Activated CD4-positive, alpha-beta memory T cell treated with anti-CD3 and anti-CD28 coated beads for 36 hours (primary cell): ENCODE measurements around the gene OR1J1. TPM values are rescaled to one million over a fixed set of nuclear protein-coding genes. Genes with fewer than 3 reads are reported as not detected.

Experiments used
- CTCF ChIA-PET: fragments of 350-600 bp; sonication (Branson Sonifier 250); formaldehyde crosslinking; loops from one replicate; lab custom pipeline; 2021; ENCODE audit warnings: antibody characterized with exemption, inconsistent platforms; lab: Charles Lee
- POLR2A ChIA-PET: fragments of 350-600 bp; sonication (Branson Sonifier 250); formaldehyde crosslinking; loops from one replicate; lab custom pipeline; 2021; ENCODE audit warnings: antibody characterized with exemption; lab: Charles Lee
- DNase-seq: peaks from one replicate; pipeline ENCODE4 v3.0.0-alpha.2; 2020
- H3K27ac Mint-ChIP-seq: one replicate; pipeline ENCODE4 v1.8.0; 2021; ENCODE audit warnings: mixed read lengths
- H3K27me3 Mint-ChIP-seq: one replicate; pipeline ENCODE4 v1.8.0; 2021; ENCODE audit warnings: mixed read lengths
- H3K36me3 Mint-ChIP-seq: one replicate; pipeline ENCODE4 v1.8.0; 2021; ENCODE audit warnings: mixed read lengths
- H3K4me1 Mint-ChIP-seq: one replicate; pipeline ENCODE4 v1.8.0; 2021; ENCODE audit warnings: low read depth, mixed read lengths
- H3K4me3 Mint-ChIP-seq: one replicate; pipeline ENCODE4 v1.8.0; 2021; ENCODE audit warnings: mild to moderate bottlenecking, mixed read lengths
- H3K9me3 Mint-ChIP-seq: one replicate; pipeline ENCODE4 v1.8.0; 2021; ENCODE audit warnings: mixed read lengths
- intact Hi-C: fragments of 100-400 bp; cut with micrococcal nuclease; formaldehyde crosslinking; loops from one replicate; pipeline ENCODE4 v1.15.1; 2023
- total RNA-seq, 2 experiments: library from RNA; stranded (reverse); gene quantifications; one replicate each; pipeline ENCODE4 v1.2.3, GENCODE V29; 2021

Gene OR1J1
- total RNA-seq, 2 experiments from 2014 or later: not detected

DNA sequence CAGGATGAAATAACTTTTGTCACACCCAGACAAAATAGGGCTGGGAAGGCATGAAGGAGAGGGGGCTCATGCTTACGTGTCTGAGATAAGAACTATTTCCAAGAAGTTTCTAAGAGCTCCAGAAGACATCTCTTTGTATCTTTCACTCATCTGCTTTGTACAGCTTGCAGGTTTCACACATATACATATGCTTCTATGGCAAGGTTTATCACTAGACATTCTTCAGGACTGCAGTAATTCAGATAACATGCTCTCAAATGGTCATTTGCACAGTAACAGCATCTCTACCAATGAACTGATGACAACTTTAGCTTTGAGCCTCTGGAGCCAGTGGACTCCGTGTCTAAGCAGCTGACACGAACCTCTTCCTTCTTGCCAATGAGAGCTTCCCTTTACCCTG is 3.2 kb downstream of the OR1J1 start:
- POLR2A ChIA-PET: no interaction called here
- Mint-ChIP-seq H3K4me1 (no peaks in the 10 kb centered on the region), H3K27me3 (peaks cover 21% of the 10 kb centered on the region), H3K4me3 (no peak overlapping the region), H3K27ac (no peak overlapping the region), H3K36me3 (no peaks in the 10 kb centered on the region), H3K9me3 (no peaks in the 10 kb centered on the region)
- intact Hi-C loops: no loop called here
- CTCF ChIA-PET: interaction anchor here (0.7 kb wide), 1 partner anchor 633 kb away, joined by 6 read pairs; no protein-coding TSS in a partner anchor
- DNase-seq: no peak

- no peak overlapping the region for H3K4me3 Mint-ChIP-seq
- H3K27me3 Mint-ChIP-seq: peaks cover 9% of the 10 kb centered on the region
- no peaks in the 10 kb centered on the region for H3K36me3 Mint-ChIP-seq
- ChIA-PET POLR2A (no interaction called here), CTCF (no interaction called here)
- no peaks in the 10 kb centered on the region for H3K9me3 Mint-ChIP-seq
- peaks cover 10% of the 10 kb centered on the region for H3K4me1 Mint-ChIP-seq
- intact Hi-C loops: loop anchor here (5.0 kb wide), 1 partner anchor 884 kb away; no protein-coding TSS in a partner anchor
- no peak overlapping the region for H3K27ac Mint-ChIP-seq
- DNase-seq: no peak
These were observed 9.0 kb downstream of the OR1J1 start for GRCh38 chr9:122468735-122469134.

DNA sequence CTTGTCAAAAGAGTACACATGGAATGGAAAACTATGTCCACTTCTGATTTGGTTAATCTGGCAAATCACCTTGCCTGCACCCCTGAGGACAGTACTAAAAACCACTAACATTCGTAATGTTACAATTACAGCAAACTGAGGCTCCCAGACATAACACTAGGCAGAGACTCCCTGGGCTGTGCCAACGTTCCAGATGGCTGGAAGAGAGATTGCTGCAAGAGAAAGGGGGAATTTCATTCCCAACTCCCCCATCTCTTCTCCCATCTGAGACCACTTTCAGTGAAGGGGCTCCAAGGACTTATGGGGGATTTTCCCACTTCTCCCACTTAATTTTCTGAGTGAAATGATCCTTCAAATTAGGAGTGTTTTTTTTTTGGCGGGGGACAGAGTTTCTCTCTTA is 11.3 kb downstream of the OR1J1 start:
- no peak overlapping the region for H3K4me3 Mint-ChIP-seq
- H3K36me3 Mint-ChIP-seq: no peaks in the 10 kb centered on the region
- DNase-seq: no peak
- no peak overlapping the region for H3K27ac Mint-ChIP-seq
- H3K9me3 Mint-ChIP-seq: no peaks in the 10 kb centered on the region
- ChIA-PET CTCF (no interaction called here), POLR2A (no interaction called here)
- H3K27me3 Mint-ChIP-seq: peaks cover 14% of the 10 kb centered on the region
- intact Hi-C loops: loop anchor here (5.0 kb wide), 1 partner anchor 886 kb away; no protein-coding TSS in a partner anchor
- peaks cover 10% of the 10 kb centered on the region for H3K4me1 Mint-ChIP-seq

DNA sequence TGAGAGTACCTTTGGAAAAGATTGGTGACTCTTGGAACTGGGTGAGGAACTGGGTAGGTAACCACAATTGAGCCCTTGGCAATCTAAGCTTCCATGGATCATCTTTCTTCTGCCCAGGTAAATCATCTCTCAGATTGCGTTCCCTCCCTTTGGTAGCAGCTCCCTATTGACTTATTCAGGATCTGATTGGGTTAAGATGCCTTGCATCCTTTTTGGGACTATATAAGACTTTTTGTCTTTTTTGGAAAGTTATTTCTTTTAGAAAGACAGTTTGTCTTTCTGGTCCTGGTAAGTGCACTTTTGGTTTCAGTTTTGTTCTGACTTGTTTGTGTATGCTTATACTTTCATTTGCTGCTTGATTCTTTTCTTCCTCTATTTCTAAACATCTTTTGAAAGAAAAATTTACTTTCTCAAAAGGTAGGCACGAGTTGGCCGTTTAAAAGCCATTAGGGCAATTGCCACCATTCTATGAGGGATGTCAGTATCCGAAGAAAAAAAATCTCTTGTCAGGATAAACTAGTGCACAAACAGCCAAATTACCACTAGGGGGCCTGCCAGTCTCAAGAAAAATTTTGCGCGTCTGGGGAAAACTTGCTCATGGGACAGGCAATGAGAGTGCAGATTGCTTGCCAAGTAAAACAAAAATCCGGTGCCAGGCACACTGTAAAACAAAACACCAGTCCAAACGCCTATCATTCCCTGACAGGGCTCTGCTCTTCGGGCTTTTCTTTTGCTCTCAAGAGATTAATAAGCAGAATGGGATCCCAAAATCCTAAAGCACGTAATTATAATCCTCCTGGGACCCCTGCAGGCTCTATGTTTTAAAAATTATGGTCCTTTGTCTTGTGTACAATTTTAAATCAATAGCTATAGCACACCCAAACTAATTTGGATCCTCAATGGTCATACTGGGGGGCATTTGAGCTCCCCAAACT is 12.8 kb downstream of the OR1J1 start:
- H3K4me1 Mint-ChIP-seq: peaks cover 10% of the 10 kb centered on the region
- peaks cover 25% of the 10 kb centered on the region for H3K27me3 Mint-ChIP-seq
- H3K36me3 Mint-ChIP-seq: no peaks in the 10 kb centered on the region
- ChIA-PET CTCF (interaction anchor here (0.9 to 4.6 kb wide), 10 partner anchors 9 to 370 kb away, joined by 3 to 27 read pairs (median 4); no protein-coding TSS in a partner anchor), POLR2A (interaction anchor here (1.3 kb wide), 1 partner anchor 342 kb away, joined by 3 read pairs; no protein-coding TSS in a partner anchor)
- DNase-seq: peak; percentile 75
- peaks cover 4% of the 10 kb centered on the region for H3K9me3 Mint-ChIP-seq
- peak overlapping the region; percentile 73 for H3K4me3 Mint-ChIP-seq
- intact Hi-C loops: loop anchor here (1.0 to 5.0 kb wide), 4 partner anchors 345 to 887 kb away; no protein-coding TSS in a partner anchor
- H3K27ac Mint-ChIP-seq: peak overlapping the region; percentile 39

- CTCF ChIA-PET: interaction anchor here (1.0 to 4.6 kb wide), 11 partner anchors 8 to 365 kb away, joined by 3 to 27 read pairs (median 3); no protein-coding TSS in a partner anchor
- intact Hi-C loops: loop anchor here (2.0 kb wide), 1 partner anchor 761 kb away; no protein-coding TSS in a partner anchor
- DNase-seq: peak; percentile 33
- POLR2A ChIA-PET: interaction anchor here (1.3 kb wide), 1 partner anchor 343 kb away, joined by 3 read pairs; no protein-coding TSS in a partner anchor
- Mint-ChIP-seq H3K27me3 (peaks cover 28% of the 10 kb centered on the region), H3K4me3 (peak overlapping the region; percentile 73), H3K27ac (no peak overlapping the region), H3K4me1 (peaks cover 10% of the 10 kb centered on the region), H3K36me3 (no peaks in the 10 kb centered on the region), H3K9me3 (peaks cover 4% of the 10 kb centered on the region)
These were observed 13.7 kb downstream of the OR1J1 start for GRCh38 chr9:122463828-122464632.

GRCh38 chr9:122457787-122458186 is 19.9 kb downstream of the OR1J1 start:
- Mint-ChIP-seq H3K4me3 (no peak overlapping the region), H3K27me3 (peaks cover 27% of the 10 kb centered on the region)

GRCh38 chr9:122456123-122456522 is 21.6 kb downstream of the OR1J1 start:
- H3K9me3 Mint-ChIP-seq: peaks cover 4% of the 10 kb centered on the region
- no peaks in the 10 kb centered on the region for H3K4me1 Mint-ChIP-seq
- POLR2A ChIA-PET: no interaction called here
- DNase-seq: no peak
- intact Hi-C loops: no loop called here
- peaks cover 22% of the 10 kb centered on the region for H3K27me3 Mint-ChIP-seq
- no peaks in the 10 kb centered on the region for H3K36me3 Mint-ChIP-seq
- no peak overlapping the region for H3K4me3 Mint-ChIP-seq
- CTCF ChIA-PET: interaction anchor here (0.8 to 1.6 kb wide), 3 partner anchors 8 to 25 kb away, joined by 3 to 6 read pairs (median 3); no protein-coding TSS in a partner anchor
- no peak overlapping the region for H3K27ac Mint-ChIP-seq

More at GRCh38 chr9:122457787-122458186, 19.9 kb downstream of the OR1J1 start:
- Mint-ChIP-seq H3K4me1 (no peaks in the 10 kb centered on the region), H3K36me3 (no peaks in the 10 kb centered on the region), H3K9me3 (peaks cover 4% of the 10 kb centered on the region), H3K27ac (no peak overlapping the region)
- intact Hi-C loops: no loop called here
- POLR2A ChIA-PET: no interaction called here
- CTCF ChIA-PET: no interaction called here
- DNase-seq: no peak

- Mint-ChIP-seq H3K4me3 (no peak overlapping the region), H3K36me3 (no peaks in the 10 kb centered on the region), H3K27ac (no peak overlapping the region), H3K4me1 (no peaks in the 10 kb centered on the region), H3K9me3 (no peaks in the 10 kb centered on the region), H3K27me3 (peaks cover 8% of the 10 kb centered on the region)
- CTCF ChIA-PET: interaction anchor here (0.8 to 1.1 kb wide), 3 partner anchors 10 to 357 kb away, joined by 3 to 4 read pairs (median 3); no protein-coding TSS in a partner anchor
- DNase-seq: no peak
- POLR2A ChIA-PET: no interaction called here
- intact Hi-C loops: loop anchor here (1.0 to 5.0 kb wide), 3 partner anchors 76 to 328 kb away; no protein-coding TSS in a partner anchor
These were observed 24.0 kb downstream of the OR1J1 start for GRCh38 chr9:122453677-122454135.

DNA sequence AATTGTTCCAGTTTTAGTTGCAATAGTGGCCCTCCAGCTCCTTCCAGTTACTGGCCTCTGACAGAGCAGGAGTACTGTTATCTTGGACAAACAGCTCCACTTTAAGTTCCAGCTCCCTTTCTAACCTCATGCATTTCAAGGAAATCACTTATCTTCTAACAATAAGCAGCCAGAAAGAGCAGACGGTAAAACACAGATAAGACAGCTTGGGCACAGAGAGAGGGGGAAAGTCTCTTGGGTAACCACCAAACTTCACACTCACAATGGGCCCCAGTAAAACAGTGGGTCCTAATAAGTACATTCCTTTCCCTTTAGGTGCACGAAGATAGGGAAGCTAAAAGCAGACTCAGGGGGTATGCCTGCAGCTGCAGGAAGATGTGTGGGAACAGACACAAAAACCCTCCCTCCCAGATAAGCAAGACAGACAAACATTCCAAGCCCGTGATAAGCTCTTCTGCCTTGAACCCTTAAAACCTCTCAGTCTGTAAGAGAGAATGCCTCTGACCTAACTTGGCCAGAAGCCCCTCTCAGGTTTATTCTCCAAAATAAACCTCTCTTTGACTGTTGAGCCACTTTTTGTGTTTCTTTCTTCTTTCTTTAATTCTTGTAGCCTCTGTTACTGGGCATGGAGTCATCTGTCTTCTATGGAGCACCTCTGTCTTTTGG is 30.8 kb downstream of the OR1J1 start:
- Mint-ChIP-seq H3K27me3 (peaks cover 19% of the 10 kb centered on the region), H3K36me3 (no peaks in the 10 kb centered on the region)
- CTCF ChIA-PET: interaction anchor here (1.8 kb wide), 1 partner anchor 9 kb away, joined by 6 read pairs; no protein-coding TSS in a partner anchor

GRCh38 chr9:122445155-122445749 is 32.5 kb downstream of the OR1J1 start:
- no peaks in the 10 kb centered on the region for H3K9me3 Mint-ChIP-seq
- intact Hi-C loops: no loop called here
- H3K36me3 Mint-ChIP-seq: no peaks in the 10 kb centered on the region
- no peak overlapping the region for H3K4me3 Mint-ChIP-seq
- peaks cover 19% of the 10 kb centered on the region for H3K27me3 Mint-ChIP-seq
- ChIA-PET POLR2A (no interaction called here), CTCF (interaction anchor here (1.8 kb wide), 1 partner anchor 11 kb away, joined by 6 read pairs; no protein-coding TSS in a partner anchor)
- no peaks in the 10 kb centered on the region for H3K4me1 Mint-ChIP-seq
- no peak for DNase-seq
- no peak overlapping the region for H3K27ac Mint-ChIP-seq

More for the DNA sequence above, 30.8 kb downstream of the OR1J1 start:
- Mint-ChIP-seq H3K4me1 (no peaks in the 10 kb centered on the region), H3K4me3 (no peak overlapping the region), H3K9me3 (no peaks in the 10 kb centered on the region), H3K27ac (no peak overlapping the region)
- POLR2A ChIA-PET: no interaction called here
- no peak for DNase-seq
- intact Hi-C loops: no loop called here
